HG03432 (cell line): ENCODE results near the gene PDCD2.
"Not testable (repeated sequence)": the region's sequence is repeated elsewhere in the genome, so short reads cannot be mapped to it uniquely, and the experiment has no call there.

Source experiments
- ATAC-seq: cut with Tn5 transposase; IDR thresholded peaks from one replicate; pipeline ENCODE4 v1.9.1; 2021; ENCODE audit warnings: mild to moderate bottlenecking, moderate library complexity; ENCODE audit not compliant: unreplicated experiment

PDCD2 gene

GRCh38 chr6:170584181-170584953 lies at the start of gene PDCD2:
PDCD2 (minus strand) TSS chr6:170584637; CDS start chr6:170584581, 56 bp downstream.
- peak; percentile 98 for ATAC-seq

- not testable (repeated sequence) for ATAC-seq
Measured at GRCh38 chr6:170616020-170616554, 31.6 kb upstream of the PDCD2 start.

GRCh38 chr6:170612256-170612804 lies 27.9 kb upstream of the PDCD2 start:
- peak; percentile 90 for ATAC-seq

- not testable (repeated sequence) for ATAC-seq
Measured at GRCh38 chr6:170609225-170609624, 24.8 kb upstream of the PDCD2 start.

GRCh38 chr6:170605574-170606259 lies 21.3 kb upstream of the PDCD2 start:
- ATAC-seq, result no peak

- ATAC-seq, result no peak
Measured at GRCh38 chr6:170597278-170597677, 12.8 kb upstream of the PDCD2 start.

GRCh38 chr6:170596426-170596825 lies 12.0 kb upstream of the PDCD2 start:
- ATAC-seq, result no peak

- no peak for ATAC-seq
Measured at GRCh38 chr6:170590725-170591124, 6.3 kb upstream of the PDCD2 start.

GRCh38 chr6:170584954-170585498 lies 589 bp upstream of the PDCD2 start:
- ATAC-seq, result peak; percentile 34

- ATAC-seq, result peak; percentile 0
Measured at GRCh38 chr6:170583756-170584180, 669 bp downstream of the PDCD2 start.

- no peak for ATAC-seq
Measured at GRCh38 chr6:170578909-170579308, 5.5 kb downstream of the PDCD2 start.

GRCh38 chr6:170575250-170575649 lies 9.2 kb downstream of the PDCD2 start:
- no peak for ATAC-seq

GRCh38 chr6:170572704-170573466 lies 11.6 kb downstream of the PDCD2 start:
- ATAC-seq, result no peak

- ATAC-seq, result no peak
Measured at GRCh38 chr6:170564936-170565530, 19.4 kb downstream of the PDCD2 start.

- ATAC-seq, result no peak
Measured at GRCh38 chr6:170561555-170561954, 22.9 kb downstream of the PDCD2 start.

- no peak for ATAC-seq
Measured at GRCh38 chr6:170555305-170555704, 29.1 kb downstream of the PDCD2 start.

GRCh38 chr6:170554796-170555137 lies 29.7 kb downstream of the PDCD2 start:
- ATAC-seq, result no peak

- peak; percentile 94 for ATAC-seq
Measured at GRCh38 chr6:170554013-170554795, 30.2 kb downstream of the PDCD2 start, which contains the start of gene TBP. TBP (plus strand) TSS chr6:170554369; CDS start chr6:170557030, 2,661 bp downstream.

GRCh38 chr6:170553534-170554012 lies 30.9 kb downstream of the PDCD2 start:
- peak; percentile 38 for ATAC-seq
